A549 (cell line): ENCODE results near the gene SWT1. TPM values are rescaled to one million over a fixed set of nuclear protein-coding genes. Genes with fewer than 3 reads are reported as not detected.

Experiments used
- ATAC-seq, 2 experiments: fragments of 200-7000 bp in 1 of 2; fragments of >200 bp in 1 of 2; cut with Nextera tagmentation in 1 of 2; cut with Tn5 transposase in 1 of 2; 3 replicates each; pipeline versions ENCODE4 v1.8.0 to v1.9.1; 2018 to 2020; ENCODE audit warnings: mild to moderate bottlenecking in 1 of 2, moderate library complexity in 1 of 2
- CTCF ChIA-PET: fragments of 300-600 bp; sonication (Branson Sonifier 250); formaldehyde crosslinking; extraction: SDS; loops from one replicate; lab custom pipeline; 2021; ENCODE audit warnings: antibody characterized with exemption, inconsistent platforms; lab: Yijun Ruan, JAX
- POLR2A ChIA-PET: fragments of 350-600 bp; formaldehyde crosslinking; extraction: SDS; loops from one replicate; lab custom pipeline; 2021; ENCODE audit warnings: antibody characterized with exemption, inconsistent platforms; lab: Yijun Ruan, JAX
- DNase-seq, 2 experiments: peaks; one replicate each; pipeline versions ENCODE4 v3.0.0 to v3.0.0-alpha.2; 2011 to 2016; ENCODE audit warnings: low read depth in 1 of 2, low spot score in 1 of 2
- FAIRE-seq: peaks from 2 replicates; lab custom pipeline; 2011; peaks lifted over from hg19 to GRCh38; lab: Jason Lieb, UNC
- H3K27ac ChIP-seq, 2 experiments: fragments of >200 bp; sonication (Bioruptor Twin); formaldehyde crosslinking; 3 replicates each; pipeline ENCODE4 v1.5.1; 2016 to 2017
- H3K4me1 ChIP-seq: fragments of >200 bp; sonication (Bioruptor Twin); formaldehyde crosslinking; 3 replicates; pipeline ENCODE4 v1.6.1; 2016
- H3K4me2 ChIP-seq: fragments of >200 bp; sonication (Bioruptor Twin); formaldehyde crosslinking; 3 replicates; pipeline ENCODE4 v1.6.1; 2016
- H3K4me3 ChIP-seq: fragments of >200 bp; sonication (Bioruptor Twin); formaldehyde crosslinking; 3 replicates; pipeline ENCODE4 v1.5.1; 2016
- H3K9me3 ChIP-seq: fragments of >200 bp; sonication (Bioruptor Twin); formaldehyde crosslinking; 3 replicates; pipeline ENCODE4 v1.6.1; 2016
- BCL3 ChIP-seq: fragments of >200 bp; sonication (Bioruptor Twin); formaldehyde crosslinking; IDR thresholded peaks from 3 replicates; pipeline ENCODE4 v1.6.1; 2016
- CBX8 ChIP-seq: fragments of 200-600 bp; sonication (generic); IDR thresholded peaks from 2 replicates; pipeline ENCODE4 v1.6.1; 2016
- CEBPB ChIP-seq, 2 experiments: fragments of >200 bp in 1 of 2; sonication (Bioruptor Twin) in 1 of 2; formaldehyde crosslinking in 1 of 2; IDR thresholded peaks; 2 replicates each; pipeline ENCODE4 v1.6.1; 2012 to 2016
- CHD2 ChIP-seq: fragments of 150-350 bp; IDR thresholded peaks from 2 replicates; pipeline ENCODE4 v1.6.1; 2014; ENCODE audit warnings: low read length; ENCODE audit not compliant: partially characterized antibody
- CHD4 ChIP-seq: fragments of 200-600 bp; sonication (generic); IDR thresholded peaks from 2 replicates; pipeline ENCODE4 v1.6.1; 2016; ENCODE audit warnings: antibody characterized with exemption, mild to moderate bottlenecking, borderline replicate concordance
- CTCF ChIP-seq: fragments of >200 bp; sonication (Bioruptor Twin); formaldehyde crosslinking; IDR thresholded peaks from 3 replicates; pipeline ENCODE4 v1.5.1; 2016
- EHF ChIP-seq: fragments of 250-450 bp; sonication (Bioruptor Pico); IDR thresholded peaks from 2 replicates; pipeline ENCODE4 v1.5.0; 2020; ENCODE audit warnings: mild to moderate bottlenecking
- EHMT2 ChIP-seq: fragments of 200-600 bp; sonication (generic); IDR thresholded peaks from 2 replicates; pipeline ENCODE4 v1.6.1; 2016; ENCODE audit warnings: antibody characterized with exemption, low read depth, mild to moderate bottlenecking, moderate library complexity
- FOSL2 ChIP-seq, 2 experiments: fragments of 450-650 bp in 1 of 2; fragments of >200 bp in 1 of 2; sonication (Bioruptor Twin) in 1 of 2; formaldehyde crosslinking; IDR thresholded peaks; 2 replicates each; pipeline versions ENCODE4 v1.5.0 to v1.6.1; 2016 to 2020; ENCODE audit warnings: mild to moderate bottlenecking in 1 of 2, moderate library complexity in 1 of 2
- HDAC2 ChIP-seq: fragments of 200-600 bp; sonication (generic); IDR thresholded peaks from 2 replicates; pipeline ENCODE4 v1.6.1; 2016
- HES2 ChIP-seq: fragments of >200 bp; sonication (Bioruptor Twin); formaldehyde crosslinking; IDR thresholded peaks from 2 replicates; pipeline ENCODE4 v1.6.1; 2016
- HEYL ChIP-seq: fragments of 250-450 bp; sonication (Bioruptor Pico); IDR thresholded peaks from 2 replicates; pipeline ENCODE4 v1.8.0; 2021; ENCODE audit warnings: mild to moderate bottlenecking, moderate library complexity
- HOXB13 ChIP-seq: fragments of 250-450 bp; sonication (Bioruptor Pico); IDR thresholded peaks from 2 replicates; pipeline ENCODE4 v1.5.0; 2020; ENCODE audit warnings: low read depth, mild to moderate bottlenecking, moderate library complexity
- KDM5A ChIP-seq: fragments of 200-600 bp; sonication (generic); IDR thresholded peaks from 2 replicates; pipeline ENCODE4 v1.6.1; 2016; ENCODE audit warnings: antibody characterized with exemption, mild to moderate bottlenecking
- MAX ChIP-seq: IDR thresholded peaks from 2 replicates; pipeline ENCODE4 v1.6.1; 2012
- MAZ ChIP-seq: fragments of 150-350 bp; IDR thresholded peaks from 2 replicates; pipeline ENCODE4 v1.6.1; 2014; ENCODE audit warnings: antibody characterized with exemption, low read depth, low read length, borderline replicate concordance
- NFE2L2 ChIP-seq: fragments of 150-350 bp; conservative IDR thresholded peaks from 2 replicates; pipeline ENCODE4 v1.6.1; 2014; ENCODE audit warnings: low read length
- NPAS2 ChIP-seq: fragments of 250-450 bp; sonication (Bioruptor Pico); IDR thresholded peaks from 2 replicates; pipeline ENCODE4 v1.8.0; 2022; ENCODE audit warnings: mild to moderate bottlenecking, moderate library complexity, borderline replicate concordance
- RAD21 ChIP-seq, 2 experiments: fragments of >200 bp in 1 of 2; sonication (Bioruptor Twin) in 1 of 2; formaldehyde crosslinking in 1 of 2; IDR thresholded peaks in 1 of 2; conservative IDR thresholded peaks in 1 of 2; 2 replicates in 1 of 2; 3 replicates in 1 of 2; pipeline ENCODE4 v1.6.1; 2012 to 2018; ENCODE audit warnings: inconsistent platforms in 1 of 2
- RCOR1 ChIP-seq: fragments of 150-350 bp; IDR thresholded peaks from 2 replicates; pipeline ENCODE4 v1.6.1; 2014; ENCODE audit warnings: antibody characterized with exemption, low read length, low read depth
- RFX5 ChIP-seq: fragments of 450-650 bp; IDR thresholded peaks from 2 replicates; pipeline ENCODE4 v1.7.1; 2014; ENCODE audit warnings: antibody characterized with exemption, mild to moderate bottlenecking, moderate library complexity
- SMC3 ChIP-seq: fragments of >200 bp; sonication (Bioruptor Twin); formaldehyde crosslinking; IDR thresholded peaks from 3 replicates; pipeline ENCODE4 v1.6.1; 2018; ENCODE audit warnings: inconsistent platforms
- ZSCAN20 ChIP-seq: fragments of 250-450 bp; sonication (Bioruptor Pico); IDR thresholded peaks from 2 replicates; pipeline ENCODE4 v1.8.0; 2022; ENCODE audit warnings: mild to moderate bottlenecking, moderate library complexity
- WGBS: methylation state at CpG from one replicate; pipeline ENCODE4 v1.1.6; 2017; ENCODE audit errors: missing lambda C conversion rate; 5-methylcytosine and 5-hydroxymethylcytosine counted together
- polyA plus RNA-seq, 4 experiments: library from polyadenylated mRNA; depleted of rRNA in 3 of 4; stranded (reverse); fragments of >200 nt; fragmentation: RNase III in 1 of 4; extraction: RNeasy Plus Mini Kit Qiagen cat#74134 plus additional on column Dnase treatment in 1 of 4; gene quantifications; 2 replicates in 3 of 4; 3 replicates in 1 of 4; pipeline ENCODE4 v1.2.3, GENCODE V29; 2011 to 2017
- TF ChIP-seq, protein P1 (sequence below): fragments of 200-600 bp; sonication (generic); IDR thresholded peaks from 2 replicates; pipeline ENCODE4 v1.6.1; 2016; ENCODE audit warnings: antibody characterized with exemption, mild to moderate bottlenecking, moderate library complexity
- TF ChIP-seq, protein P2 (sequence below): IDR thresholded peaks from 2 replicates; pipeline ENCODE4 v1.6.1; 2012
- TF ChIP-seq, protein P3 (sequence below): IDR thresholded peaks from 2 replicates; pipeline ENCODE4 v1.6.1; 2012; ENCODE audit warnings: low read depth, borderline replicate concordance

SWT1 gene
- polyA plus RNA-seq, 2 of the 4 experiments (the other 2 are of a cell fraction): 1.5 to 2.4 TPM

DNA sequence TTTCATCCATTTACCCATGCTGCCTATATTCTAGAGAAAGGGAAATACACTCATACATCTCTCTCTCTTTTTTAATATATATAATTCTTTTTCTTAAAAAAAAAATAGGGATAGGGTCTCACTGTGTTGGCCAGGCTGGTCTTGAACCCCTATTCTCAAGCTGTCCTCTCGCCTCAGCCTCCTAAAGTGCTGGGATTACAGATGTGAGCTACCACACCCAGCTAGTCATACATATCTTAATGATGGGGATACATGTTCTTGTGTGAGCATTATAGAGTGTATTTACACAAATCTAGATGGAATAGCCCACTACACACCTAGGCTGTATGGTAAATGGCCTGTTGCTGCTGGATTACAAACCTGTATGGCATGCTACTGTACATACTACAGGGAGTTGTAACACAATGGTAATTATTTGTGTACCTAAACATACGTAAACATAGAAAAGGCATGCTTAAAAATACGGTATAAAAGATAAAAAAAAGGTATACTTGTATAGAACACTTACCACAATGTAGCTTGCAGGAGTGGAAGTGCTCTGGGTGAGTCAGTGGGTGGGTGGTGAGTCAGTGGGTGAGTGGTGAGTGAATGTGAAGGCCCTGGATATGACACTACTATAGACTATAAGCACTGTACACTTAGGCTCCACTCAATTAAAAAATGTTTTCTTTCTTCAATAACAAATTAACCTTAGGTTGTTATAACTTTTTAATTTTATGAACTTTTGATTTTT, 87.2 kb downstream of the SWT1 start:
- DNase-seq: peak in 1 of 2 experiments; percentile 7
- POLR2A ChIA-PET: no interaction called here
- TF ChIP-seq NPAS2: no peak
- TF ChIP-seq CTCF: no peak
- TF ChIP-seq HOXB13: no peak
- no peak for TF ChIP-seq CHD2
- TF ChIP-seq, protein P1, sequence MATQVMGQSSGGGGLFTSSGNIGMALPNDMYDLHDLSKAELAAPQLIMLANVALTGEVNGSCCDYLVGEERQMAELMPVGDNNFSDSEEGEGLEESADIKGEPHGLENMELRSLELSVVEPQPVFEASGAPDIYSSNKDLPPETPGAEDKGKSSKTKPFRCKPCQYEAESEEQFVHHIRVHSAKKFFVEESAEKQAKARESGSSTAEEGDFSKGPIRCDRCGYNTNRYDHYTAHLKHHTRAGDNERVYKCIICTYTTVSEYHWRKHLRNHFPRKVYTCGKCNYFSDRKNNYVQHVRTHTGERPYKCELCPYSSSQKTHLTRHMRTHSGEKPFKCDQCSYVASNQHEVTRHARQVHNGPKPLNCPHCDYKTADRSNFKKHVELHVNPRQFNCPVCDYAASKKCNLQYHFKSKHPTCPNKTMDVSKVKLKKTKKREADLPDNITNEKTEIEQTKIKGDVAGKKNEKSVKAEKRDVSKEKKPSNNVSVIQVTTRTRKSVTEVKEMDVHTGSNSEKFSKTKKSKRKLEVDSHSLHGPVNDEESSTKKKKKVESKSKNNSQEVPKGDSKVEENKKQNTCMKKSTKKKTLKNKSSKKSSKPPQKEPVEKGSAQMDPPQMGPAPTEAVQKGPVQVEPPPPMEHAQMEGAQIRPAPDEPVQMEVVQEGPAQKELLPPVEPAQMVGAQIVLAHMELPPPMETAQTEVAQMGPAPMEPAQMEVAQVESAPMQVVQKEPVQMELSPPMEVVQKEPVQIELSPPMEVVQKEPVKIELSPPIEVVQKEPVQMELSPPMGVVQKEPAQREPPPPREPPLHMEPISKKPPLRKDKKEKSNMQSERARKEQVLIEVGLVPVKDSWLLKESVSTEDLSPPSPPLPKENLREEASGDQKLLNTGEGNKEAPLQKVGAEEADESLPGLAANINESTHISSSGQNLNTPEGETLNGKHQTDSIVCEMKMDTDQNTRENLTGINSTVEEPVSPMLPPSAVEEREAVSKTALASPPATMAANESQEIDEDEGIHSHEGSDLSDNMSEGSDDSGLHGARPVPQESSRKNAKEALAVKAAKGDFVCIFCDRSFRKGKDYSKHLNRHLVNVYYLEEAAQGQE: no peak
- TF ChIP-seq MAX: no peak
- TF ChIP-seq ZSCAN20 (CRISPR knock-in tag): no peak
- no peak for TF ChIP-seq NFE2L2
- TF ChIP-seq, protein P2, sequence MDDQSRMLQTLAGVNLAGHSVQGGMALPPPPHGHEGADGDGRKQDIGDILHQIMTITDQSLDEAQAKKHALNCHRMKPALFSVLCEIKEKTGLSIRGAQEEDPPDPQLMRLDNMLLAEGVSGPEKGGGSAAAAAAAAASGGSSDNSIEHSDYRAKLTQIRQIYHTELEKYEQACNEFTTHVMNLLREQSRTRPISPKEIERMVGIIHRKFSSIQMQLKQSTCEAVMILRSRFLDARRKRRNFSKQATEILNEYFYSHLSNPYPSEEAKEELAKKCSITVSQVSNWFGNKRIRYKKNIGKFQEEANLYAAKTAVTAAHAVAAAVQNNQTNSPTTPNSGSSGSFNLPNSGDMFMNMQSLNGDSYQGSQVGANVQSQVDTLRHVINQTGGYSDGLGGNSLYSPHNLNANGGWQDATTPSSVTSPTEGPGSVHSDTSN: no peak
- TF ChIP-seq BCL3: no peak
- no peak for TF ChIP-seq RFX5
- ATAC-seq: peak; percentile 59 to 66; a peak in 4 of 6 replicates
- no peak overlapping the region for H3K4me2 ChIP-seq
- H3K9me3 ChIP-seq: no peaks in the 10 kb centered on the region
- no peak overlapping the region for H3K27ac ChIP-seq
- FAIRE-seq: no peak
- 72% methylated on average over 3 of the region's 3 CpGs for WGBS
- H3K4me1 ChIP-seq: no peaks in the 10 kb centered on the region
- H3K4me3 ChIP-seq: no peak overlapping the region
- CTCF ChIA-PET: interaction anchor here (1.0 kb wide), 1 partner anchor 437 kb away, joined by 3 read pairs; no protein-coding TSS in a partner anchor

GRCh38 chr1:185245466-185245865, 88.5 kb downstream of the SWT1 start:
- no peak overlapping the region for H3K4me3 ChIP-seq
- no peak overlapping the region for H3K4me2 ChIP-seq
- FAIRE-seq: no peak
- ATAC-seq: no peak
- ChIA-PET CTCF (interaction anchor here (0.6 kb wide), 2 partner anchors 47 to 68 kb away, joined by 3 to 4 read pairs; no protein-coding TSS in a partner anchor), POLR2A (no interaction called here)
- H3K27ac ChIP-seq: no peak overlapping the region
- 64% methylated on average over 2 of the region's 2 CpGs for WGBS
- DNase-seq: no peak
- no peaks in the 10 kb centered on the region for H3K9me3 ChIP-seq
- H3K4me1 ChIP-seq: no peaks in the 10 kb centered on the region
- TF ChIP-seq FOSL2 (IDR thresholded peaks at IDR 0.05) (no peak), FOSL2 (CRISPR knock-in tag; IDR thresholded peaks at IDR 0.05) (no peak), HES2 (no peak), HEYL (CRISPR knock-in tag) (no peak), CHD4 (no peak), HDAC2 (no peak), CEBPB (IDR thresholded peaks at IDR 0.05) (no peak), SMC3 (no peak), RAD21 (conservative IDR thresholded peaks at IDR 0.05 in 1 of 2, IDR thresholded peaks at IDR 0.05 in 1 of 2) (no peak), EHMT2 (no peak), KDM5A (no peak), MAX (no peak), HOXB13 (no peak), RCOR1 (no peak), CBX8 (no peak), EHF (CRISPR knock-in tag) (no peak), MAZ (no peak)
- TF ChIP-seq, protein P3, sequence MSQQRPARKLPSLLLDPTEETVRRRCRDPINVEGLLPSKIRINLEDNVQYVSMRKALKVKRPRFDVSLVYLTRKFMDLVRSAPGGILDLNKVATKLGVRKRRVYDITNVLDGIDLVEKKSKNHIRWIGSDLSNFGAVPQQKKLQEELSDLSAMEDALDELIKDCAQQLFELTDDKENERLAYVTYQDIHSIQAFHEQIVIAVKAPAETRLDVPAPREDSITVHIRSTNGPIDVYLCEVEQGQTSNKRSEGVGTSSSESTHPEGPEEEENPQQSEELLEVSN: no peak
